ENCODE data around the gene SAMD4B.

Gene SAMD4B

DNA sequence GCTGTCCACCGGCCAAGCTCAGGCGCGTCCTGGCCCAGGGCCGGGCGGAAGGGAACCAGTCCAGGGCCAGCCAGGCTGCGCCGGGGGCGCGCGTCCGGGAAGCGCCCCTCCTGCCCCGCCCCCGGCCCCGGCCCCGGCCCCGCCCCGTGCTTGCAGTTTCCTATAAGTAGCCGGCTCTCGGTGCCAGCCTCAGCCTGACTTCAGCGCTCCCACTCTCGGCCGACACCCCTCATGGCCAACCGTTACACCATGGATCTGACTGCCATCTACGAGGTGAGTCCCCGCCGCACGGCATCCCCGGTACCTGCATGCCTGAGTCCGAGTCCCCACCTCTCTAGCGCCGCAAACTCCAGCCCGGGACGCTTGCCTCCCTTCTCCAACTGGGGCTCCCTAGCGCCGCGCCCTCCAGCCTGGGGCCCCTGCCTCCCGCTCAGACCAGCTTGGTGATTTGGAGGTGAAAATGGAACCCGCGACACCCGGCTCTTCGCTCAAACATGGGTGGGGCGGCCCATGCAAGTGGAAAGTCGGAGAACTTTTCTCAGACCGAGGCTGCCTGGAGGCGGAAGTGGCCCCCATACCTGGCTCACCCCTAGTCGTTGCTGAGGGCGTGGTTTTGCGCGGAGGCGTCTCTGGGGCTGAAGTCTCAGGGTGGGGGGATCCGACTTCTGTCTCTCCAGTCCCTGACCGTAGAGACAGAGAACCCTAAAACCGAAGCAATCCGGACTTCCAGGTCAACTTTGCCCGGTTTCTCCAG, 64.6 kb downstream of the SAMD4B start, which contains the start of gene ZFP36:
ZFP36 (plus strand) TSS at position 192 of the 754 bp plus-strand sequence; CDS start at position 250, 58 bp downstream.
- Mint-ChIP-seq H3K4me3 (peak within 1 kb of the TSS; percentile 89), H3K9me3 (no peaks in the 10 kb centered on the region), H3K4me1 (peaks cover 70% of the 10 kb centered on the region), H3K27ac (peak within 1 kb of the TSS; percentile 12), H3K36me3 (ENCODE audit: low read depth) (no peaks in the 10 kb centered on the region), H3K27me3 (ENCODE audit: low read depth, poor library complexity) (peaks cover 11% of the 10 kb centered on the region)
- TF ChIP-seq, protein P1, sequence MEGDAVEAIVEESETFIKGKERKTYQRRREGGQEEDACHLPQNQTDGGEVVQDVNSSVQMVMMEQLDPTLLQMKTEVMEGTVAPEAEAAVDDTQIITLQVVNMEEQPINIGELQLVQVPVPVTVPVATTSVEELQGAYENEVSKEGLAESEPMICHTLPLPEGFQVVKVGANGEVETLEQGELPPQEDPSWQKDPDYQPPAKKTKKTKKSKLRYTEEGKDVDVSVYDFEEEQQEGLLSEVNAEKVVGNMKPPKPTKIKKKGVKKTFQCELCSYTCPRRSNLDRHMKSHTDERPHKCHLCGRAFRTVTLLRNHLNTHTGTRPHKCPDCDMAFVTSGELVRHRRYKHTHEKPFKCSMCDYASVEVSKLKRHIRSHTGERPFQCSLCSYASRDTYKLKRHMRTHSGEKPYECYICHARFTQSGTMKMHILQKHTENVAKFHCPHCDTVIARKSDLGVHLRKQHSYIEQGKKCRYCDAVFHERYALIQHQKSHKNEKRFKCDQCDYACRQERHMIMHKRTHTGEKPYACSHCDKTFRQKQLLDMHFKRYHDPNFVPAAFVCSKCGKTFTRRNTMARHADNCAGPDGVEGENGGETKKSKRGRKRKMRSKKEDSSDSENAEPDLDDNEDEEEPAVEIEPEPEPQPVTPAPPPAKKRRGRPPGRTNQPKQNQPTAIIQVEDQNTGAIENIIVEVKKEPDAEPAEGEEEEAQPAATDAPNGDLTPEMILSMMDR (IDR thresholded peaks at IDR 0.05), result no peak
- DNase-seq, result peak; percentile 85

DNA sequence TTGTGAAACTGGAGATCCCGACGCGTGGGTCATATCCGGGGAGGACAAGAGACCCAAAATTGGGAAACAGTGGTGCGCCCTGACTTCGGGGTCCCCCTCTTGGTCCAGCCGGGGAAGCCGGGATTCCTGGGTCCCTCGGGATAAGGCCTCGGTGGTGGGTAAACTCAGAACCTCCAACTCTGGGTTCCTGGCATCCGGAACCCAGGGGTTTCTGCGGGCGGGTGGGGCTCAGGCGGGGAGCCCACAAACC, 65.1 kb downstream of the SAMD4B start:
- Mint-ChIP-seq H3K27me3 (ENCODE audit: low read depth, poor library complexity) (peaks cover 11% of the 10 kb centered on the region), H3K4me1 (peaks cover 65% of the 10 kb centered on the region), H3K9me3 (no peaks in the 10 kb centered on the region), H3K36me3 (ENCODE audit: low read depth) (no peaks in the 10 kb centered on the region), H3K27ac (no peak overlapping the region), H3K4me3 (peak overlapping the region; percentile 89)
- TF ChIP-seq, protein P1 (IDR thresholded peaks at IDR 0.05), result no peak
- DNase-seq, result no peak

DNA sequence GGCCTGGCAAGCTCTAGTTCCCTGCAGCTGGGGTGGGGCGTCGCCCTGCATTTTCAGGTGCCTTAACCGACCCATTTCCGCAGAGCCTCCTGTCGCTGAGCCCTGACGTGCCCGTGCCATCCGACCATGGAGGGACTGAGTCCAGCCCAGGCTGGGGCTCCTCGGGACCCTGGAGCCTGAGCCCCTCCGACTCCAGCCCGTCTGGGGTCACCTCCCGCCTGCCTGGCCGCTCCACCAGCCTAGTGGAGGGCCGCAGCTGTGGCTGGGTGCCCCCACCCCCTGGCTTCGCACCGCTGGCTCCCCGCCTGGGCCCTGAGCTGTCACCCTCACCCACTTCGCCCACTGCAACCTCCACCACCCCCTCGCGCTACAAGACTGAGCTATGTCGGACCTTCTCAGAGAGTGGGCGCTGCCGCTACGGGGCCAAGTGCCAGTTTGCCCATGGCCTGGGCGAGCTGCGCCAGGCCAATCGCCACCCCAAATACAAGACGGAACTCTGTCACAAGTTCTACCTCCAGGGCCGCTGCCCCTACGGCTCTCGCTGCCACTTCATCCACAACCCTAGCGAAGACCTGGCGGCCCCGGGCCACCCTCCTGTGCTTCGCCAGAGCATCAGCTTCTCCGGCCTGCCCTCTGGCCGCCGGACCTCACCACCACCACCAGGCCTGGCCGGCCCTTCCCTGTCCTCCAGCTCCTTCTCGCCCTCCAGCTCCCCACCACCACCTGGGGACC, 65.6 kb downstream of the SAMD4B start:
- Mint-ChIP-seq H3K27ac (no peak overlapping the region), H3K27me3 (ENCODE audit: low read depth, poor library complexity) (peaks cover 11% of the 10 kb centered on the region), H3K4me1 (peaks cover 61% of the 10 kb centered on the region), H3K36me3 (ENCODE audit: low read depth) (no peaks in the 10 kb centered on the region), H3K4me3 (peak overlapping the region; percentile 89), H3K9me3 (no peaks in the 10 kb centered on the region)
- TF ChIP-seq, protein P1 (IDR thresholded peaks at IDR 0.05), result no peak
- DNase-seq, result no peak

DNA sequence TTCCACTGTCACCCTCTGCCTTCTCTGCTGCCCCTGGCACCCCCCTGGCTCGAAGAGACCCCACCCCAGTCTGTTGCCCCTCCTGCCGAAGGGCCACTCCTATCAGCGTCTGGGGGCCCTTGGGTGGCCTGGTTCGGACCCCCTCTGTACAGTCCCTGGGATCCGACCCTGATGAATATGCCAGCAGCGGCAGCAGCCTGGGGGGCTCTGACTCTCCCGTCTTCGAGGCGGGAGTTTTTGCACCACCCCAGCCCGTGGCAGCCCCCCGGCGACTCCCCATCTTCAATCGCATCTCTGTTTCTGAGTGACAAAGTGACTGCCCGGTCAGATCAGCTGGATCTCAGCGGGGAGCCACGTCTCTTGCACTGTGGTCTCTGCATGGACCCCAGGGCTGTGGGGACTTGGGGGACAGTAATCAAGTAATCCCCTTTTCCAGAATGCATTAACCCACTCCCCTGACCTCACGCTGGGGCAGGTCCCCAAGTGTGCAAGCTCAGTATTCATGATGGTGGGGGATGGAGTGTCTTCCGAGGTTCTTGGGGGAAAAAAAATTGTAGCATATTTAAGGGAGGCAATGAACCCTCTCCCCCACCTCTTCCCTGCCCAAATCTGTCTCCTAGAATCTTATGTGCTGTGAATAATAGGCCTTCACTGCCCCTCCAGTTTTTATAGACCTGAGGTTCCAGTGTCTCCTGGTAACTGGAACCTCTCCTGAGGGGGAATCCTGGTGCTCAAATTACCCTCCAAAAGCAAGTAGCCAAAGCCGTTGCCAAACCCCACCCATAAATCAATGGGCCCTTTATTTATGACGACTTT, 66.4 kb downstream of the SAMD4B start:
- TF ChIP-seq, protein P1 (IDR thresholded peaks at IDR 0.05), result no peak
- H3K4me3 Mint-ChIP-seq, result peak overlapping the region; percentile 89

DNA sequence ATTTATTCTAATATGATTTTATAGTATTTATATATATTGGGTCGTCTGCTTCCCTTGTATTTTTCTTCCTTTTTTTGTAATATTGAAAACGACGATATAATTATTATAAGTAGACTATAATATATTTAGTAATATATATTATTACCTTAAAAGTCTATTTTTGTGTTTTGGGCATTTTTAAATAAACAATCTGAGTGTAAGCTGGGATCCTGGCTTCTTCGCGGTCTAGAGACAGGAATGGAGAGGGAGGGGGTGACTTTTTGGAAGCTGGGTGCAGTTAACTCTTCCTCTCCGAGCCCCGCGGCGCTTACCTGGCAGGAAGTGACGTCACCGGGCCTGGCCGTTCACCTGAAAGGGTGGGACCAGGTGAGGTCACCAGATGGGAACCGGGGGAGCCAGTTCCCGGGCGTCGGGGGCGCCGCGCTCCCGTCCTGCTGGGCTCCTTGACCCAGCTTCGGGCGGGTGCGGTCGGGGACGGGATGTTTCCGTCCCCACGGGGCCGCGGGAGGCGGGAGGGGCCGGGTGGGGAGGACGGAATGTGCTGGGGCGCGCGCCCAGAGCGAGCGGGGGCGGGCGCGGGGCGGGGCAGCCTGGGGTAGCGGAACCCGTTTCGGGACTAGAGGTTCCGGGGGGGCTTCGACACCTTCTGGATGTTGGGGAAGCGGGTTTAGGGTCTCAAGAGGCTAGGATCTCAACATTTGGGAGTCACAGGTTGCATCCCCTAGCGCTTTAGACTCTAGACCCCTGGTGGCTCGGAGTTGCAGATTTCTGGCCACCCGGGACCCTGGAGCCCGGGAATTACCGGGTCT, 67.2 kb downstream of the SAMD4B start:
- Mint-ChIP-seq H3K4me3 (peak overlapping the region; percentile 98), H3K4me1 (peaks cover 60% of the 10 kb centered on the region), H3K36me3 (ENCODE audit: low read depth) (peaks cover 3% of the 10 kb centered on the region), H3K27me3 (ENCODE audit: low read depth, poor library complexity) (peaks cover 11% of the 10 kb centered on the region), H3K27ac (no peak overlapping the region), H3K9me3 (no peaks in the 10 kb centered on the region)
- TF ChIP-seq, protein P1 (IDR thresholded peaks at IDR 0.05), result no peak
- peak; percentile 66 for DNase-seq

More for the DNA sequence above, 66.4 kb downstream of the SAMD4B start:
- no peaks in the 10 kb centered on the region for H3K36me3 Mint-ChIP-seq (ENCODE audit: low read depth)
- peak overlapping the region; percentile 48 for H3K27ac Mint-ChIP-seq
- DNase-seq, result no peak
- no peaks in the 10 kb centered on the region for H3K9me3 Mint-ChIP-seq
- peaks cover 11% of the 10 kb centered on the region for H3K27me3 Mint-ChIP-seq (ENCODE audit: low read depth, poor library complexity)
- peaks cover 59% of the 10 kb centered on the region for H3K4me1 Mint-ChIP-seq

All from nephron progenitor cell (in vitro differentiated cells).